GM10266 (cell line): ENCODE data around the gene SBF2.

Source experiments
- DNase-seq: peaks from one replicate; pipeline ENCODE4 v3.0.0; 2012; ENCODE audit errors: extremely low spot score
- TF ChIP-seq, protein P1 (sequence below): IDR thresholded peaks from 2 replicates; pipeline ENCODE4 v1.5.1; 2012; ENCODE audit warnings: mild to moderate bottlenecking, low read depth; ENCODE audit not compliant: control insufficient read depth, insufficient read depth; ENCODE audit errors: missing control alignments

Gene SBF2

DNA sequence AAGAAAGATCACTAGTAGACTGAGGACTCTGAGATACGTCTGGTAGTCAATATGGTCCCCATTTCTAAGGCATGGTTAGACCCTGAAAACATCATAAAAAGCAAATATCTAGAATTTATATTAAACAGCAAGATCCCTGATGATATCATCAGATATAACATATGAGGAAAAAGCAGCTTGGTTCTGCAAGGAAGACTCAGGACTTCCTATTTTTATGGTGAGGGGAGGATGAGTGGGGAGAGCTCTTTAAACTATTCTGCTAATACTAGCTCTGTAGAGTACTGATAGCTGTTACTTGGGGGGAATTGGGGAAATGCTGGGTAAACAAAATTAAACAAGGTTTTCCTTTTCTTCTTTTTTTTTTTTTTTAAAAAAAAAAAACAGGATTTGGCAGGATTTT is 394.3 kb downstream of the SBF2 start:
- DNase-seq, result no peak
- TF ChIP-seq, protein P1, sequence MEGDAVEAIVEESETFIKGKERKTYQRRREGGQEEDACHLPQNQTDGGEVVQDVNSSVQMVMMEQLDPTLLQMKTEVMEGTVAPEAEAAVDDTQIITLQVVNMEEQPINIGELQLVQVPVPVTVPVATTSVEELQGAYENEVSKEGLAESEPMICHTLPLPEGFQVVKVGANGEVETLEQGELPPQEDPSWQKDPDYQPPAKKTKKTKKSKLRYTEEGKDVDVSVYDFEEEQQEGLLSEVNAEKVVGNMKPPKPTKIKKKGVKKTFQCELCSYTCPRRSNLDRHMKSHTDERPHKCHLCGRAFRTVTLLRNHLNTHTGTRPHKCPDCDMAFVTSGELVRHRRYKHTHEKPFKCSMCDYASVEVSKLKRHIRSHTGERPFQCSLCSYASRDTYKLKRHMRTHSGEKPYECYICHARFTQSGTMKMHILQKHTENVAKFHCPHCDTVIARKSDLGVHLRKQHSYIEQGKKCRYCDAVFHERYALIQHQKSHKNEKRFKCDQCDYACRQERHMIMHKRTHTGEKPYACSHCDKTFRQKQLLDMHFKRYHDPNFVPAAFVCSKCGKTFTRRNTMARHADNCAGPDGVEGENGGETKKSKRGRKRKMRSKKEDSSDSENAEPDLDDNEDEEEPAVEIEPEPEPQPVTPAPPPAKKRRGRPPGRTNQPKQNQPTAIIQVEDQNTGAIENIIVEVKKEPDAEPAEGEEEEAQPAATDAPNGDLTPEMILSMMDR, result no peak

DNA sequence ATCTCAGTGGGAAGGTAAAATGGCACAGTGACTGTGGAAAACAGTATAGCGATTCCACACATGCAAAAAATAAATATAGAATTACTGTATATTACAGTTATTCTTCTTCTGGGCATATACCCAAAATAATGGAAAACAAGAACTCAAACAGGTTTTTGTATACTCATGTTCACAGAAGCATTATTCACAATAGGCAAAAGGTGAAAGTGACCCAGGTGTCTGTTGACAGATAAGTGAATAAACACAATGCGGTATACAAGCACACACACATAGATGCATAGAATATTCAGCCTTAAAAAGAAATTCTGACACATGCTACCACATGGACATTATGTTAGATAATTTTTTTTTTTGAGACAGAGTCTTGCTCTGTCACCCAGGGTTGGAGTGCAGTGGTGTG is 397.1 kb downstream of the SBF2 start:
- DNase-seq, result no peak
- TF ChIP-seq, protein P1, result no peak

DNA sequence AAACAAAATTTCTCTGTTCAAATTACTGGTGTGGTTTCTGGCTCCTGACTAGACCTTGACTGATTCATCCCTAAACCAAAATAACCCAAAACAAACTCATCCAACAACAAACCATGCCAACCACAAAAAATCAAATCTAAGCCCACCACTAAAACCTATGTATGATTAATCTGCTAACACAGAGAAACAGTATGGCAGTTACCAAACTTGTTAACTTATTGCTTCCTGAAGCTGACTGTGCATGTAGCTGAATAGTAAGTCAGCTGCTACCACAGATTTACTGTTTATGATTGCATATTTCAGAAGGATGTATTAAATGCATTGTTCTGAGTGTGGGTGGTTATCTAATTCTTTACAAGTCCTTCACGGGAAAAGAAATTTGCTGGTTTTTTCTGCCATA is 399.0 kb downstream of the SBF2 start:
- no peak for DNase-seq
- TF ChIP-seq, protein P1, result no peak

DNA sequence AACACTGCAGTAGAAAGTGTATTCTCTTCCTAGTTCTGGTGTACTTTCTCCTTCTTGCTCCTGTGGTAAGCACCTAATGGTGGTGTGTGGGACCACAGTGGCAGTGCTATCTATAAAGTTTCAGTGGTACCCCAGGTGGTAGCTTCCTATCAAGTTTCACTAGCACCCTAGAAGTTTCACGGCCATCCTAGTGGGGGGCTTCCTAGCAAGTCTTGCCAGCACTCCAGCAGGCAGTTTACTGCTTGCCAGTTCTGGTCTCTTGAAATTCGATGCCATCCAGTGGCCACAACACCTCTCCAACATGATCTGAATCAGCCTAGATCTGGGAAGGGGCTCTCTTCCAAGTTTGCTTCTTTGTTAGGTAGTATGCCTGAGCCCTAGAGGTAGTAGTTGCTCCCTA is 400.5 kb downstream of the SBF2 start:
- TF ChIP-seq, protein P1, result no peak
- no peak for DNase-seq

DNA sequence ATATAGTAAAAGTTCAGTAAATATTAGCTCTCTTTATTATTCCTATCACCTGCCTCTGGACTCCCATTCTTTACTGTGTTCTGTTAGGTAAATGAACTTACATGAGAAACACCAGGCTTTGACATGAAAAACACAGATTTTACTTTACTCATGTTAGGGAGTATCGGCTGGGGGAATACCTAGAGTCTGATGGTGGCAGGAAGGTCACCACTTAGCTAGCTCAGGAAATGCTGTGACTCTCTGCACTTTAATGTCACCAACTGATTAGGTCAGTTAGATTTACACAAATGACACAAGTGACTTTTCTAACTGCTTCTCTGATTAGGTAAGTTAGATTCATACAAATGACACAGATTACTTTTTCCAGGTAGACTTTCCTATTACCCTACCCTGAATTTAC is 405.1 kb downstream of the SBF2 start:
- TF ChIP-seq, protein P1, result no peak
- DNase-seq, result no peak

DNA sequence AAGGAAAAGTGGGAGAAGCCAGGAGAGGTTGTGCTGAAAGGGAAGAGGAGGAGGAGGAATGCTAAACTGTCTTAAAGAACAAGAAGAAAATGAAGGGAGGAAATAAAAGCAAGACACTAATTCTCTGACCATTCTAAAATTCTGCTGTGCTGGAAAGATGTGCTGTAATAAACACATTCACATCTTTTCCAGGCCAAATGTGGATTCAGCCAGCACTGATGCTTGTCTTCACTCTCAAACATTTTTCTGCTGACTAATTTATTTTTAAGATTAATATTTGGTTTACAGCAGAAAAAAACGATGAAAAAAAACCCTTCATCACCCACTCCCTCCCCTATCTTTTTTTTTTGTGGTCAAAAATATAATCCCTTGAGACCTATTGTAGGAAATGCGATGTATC is 406.5 kb downstream of the SBF2 start:
- DNase-seq, result no peak
- TF ChIP-seq, protein P1, result no peak

DNA sequence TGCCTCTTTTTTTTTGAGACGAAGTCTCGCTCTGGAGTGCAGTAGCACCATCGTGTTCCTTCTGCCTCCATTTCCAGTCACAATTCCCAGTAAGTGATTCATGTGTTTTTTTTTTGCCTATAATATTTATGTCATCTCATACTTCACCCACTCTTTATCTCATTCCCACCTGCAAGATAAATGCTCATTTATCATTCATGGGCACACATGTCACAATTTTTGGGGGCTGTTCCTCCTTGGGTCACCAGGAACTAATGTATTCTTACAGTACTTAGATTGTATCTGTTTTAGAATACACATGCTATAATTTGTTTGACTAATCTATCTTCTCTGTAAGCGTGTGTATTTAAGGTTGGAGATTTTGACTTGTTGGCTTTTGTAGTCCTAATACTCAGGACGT is 407.4 kb downstream of the SBF2 start:
- TF ChIP-seq, protein P1, result no peak
- no peak for DNase-seq

DNA sequence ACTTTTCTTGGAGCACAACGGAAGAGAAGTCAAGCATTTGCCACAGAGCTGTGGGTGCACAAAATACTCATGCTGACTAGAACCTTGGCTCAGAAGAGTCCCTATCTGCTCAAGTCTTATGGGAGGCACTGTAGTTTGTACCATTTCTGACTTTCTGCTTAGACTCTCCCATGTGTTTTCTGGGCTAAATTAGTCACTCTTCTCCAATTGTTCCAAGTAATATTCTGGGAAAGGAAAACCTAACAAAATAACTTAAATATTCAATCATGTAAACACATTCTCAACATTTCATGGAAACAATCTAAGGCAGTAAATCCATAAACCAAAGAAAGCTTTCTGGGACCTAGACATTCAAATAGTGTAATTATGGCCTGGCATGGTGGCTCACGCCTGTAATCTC is 409.4 kb downstream of the SBF2 start:
- TF ChIP-seq, protein P1, result no peak
- no peak for DNase-seq
